Endothelial cell of umbilical vein (primary cell): ENCODE results near the gene FOXP1. TPM values are rescaled to one million over a fixed set of nuclear protein-coding genes. Genes with fewer than 3 reads are reported as not detected.
A peak's percentile ranks its signal among the peaks of the same experiment; 100 is the strongest.

Source experiments
- BruUV-seq: library from RNA; stranded (reverse); fragments of 400-500 nt; replicated peaks from 2 replicates; lab custom pipeline; 2021; lab: Mats Ljungman, UMichigan
- CTCF ChIA-PET: fragments of 300-600, 350-600 bp; sonication (Branson Sonifier 250); formaldehyde crosslinking; loops from one replicate; lab custom pipeline; 2021; ENCODE audit warnings: antibody characterized with exemption, inconsistent platforms; lab: Charles Lee
- POLR2A ChIA-PET: fragments of 300-600, 350-600 bp; sonication (Branson Sonifier 250); formaldehyde crosslinking; loops from one replicate; lab custom pipeline; 2021; ENCODE audit warnings: antibody characterized with exemption, inconsistent platforms; lab: Charles Lee
- DNase-seq: peaks from one replicate; pipeline ENCODE4 v3.0.0-alpha.2; 2011; ENCODE audit warnings: low read depth, low spot score
- FAIRE-seq: peaks from 2 replicates; lab custom pipeline; 2011; peaks lifted over from hg19 to GRCh38; lab: Jason Lieb, UNC
- H2AFZ ChIP-seq: 2 replicates; pipeline ENCODE4 v1.6.0; 2012; ENCODE audit warnings: low read depth, low read length, control low read depth, inconsistent platforms
- H3K27ac ChIP-seq: 2 replicates; pipeline ENCODE4 v1.5.1; 2011; ENCODE audit warnings: low read depth, mild to moderate bottlenecking, control low read depth, low read length, moderate library complexity; ENCODE audit not compliant: insufficient read depth
- H3K27me3 ChIP-seq, 2 experiments: 2 replicates each; pipeline versions ENCODE4 v1.6.0 to v1.6.1; 2011; ENCODE audit warnings: low read length in 2 of 2, mixed read lengths in 1 of 2; ENCODE audit not compliant: control insufficient read depth in 2 of 2, insufficient read depth in 2 of 2
- H3K36me3 ChIP-seq, 2 experiments: 2 replicates in 1 of 2; 3 replicates in 1 of 2; pipeline ENCODE4 v1.5.1; 2011; ENCODE audit warnings: low read length in 2 of 2, mild to moderate bottlenecking in 1 of 2, moderate library complexity in 1 of 2; ENCODE audit not compliant: control insufficient read depth in 2 of 2, insufficient read depth in 2 of 2; ENCODE audit errors: extremely low read depth in 1 of 2
- H3K4me1 ChIP-seq: 3 replicates; pipeline ENCODE4 v1.5.1; 2011; ENCODE audit warnings: mild to moderate bottlenecking, low read length; ENCODE audit not compliant: control insufficient read depth, insufficient read depth; ENCODE audit errors: extremely low read depth
- H3K4me2 ChIP-seq: 2 replicates; pipeline ENCODE4 v1.6.1; 2011; ENCODE audit warnings: low read length, control low read depth, mixed read lengths; ENCODE audit not compliant: insufficient read depth
- H3K4me3 ChIP-seq, 3 experiments: fragments of 200-600 bp in 1 of 3; sonication (generic), shearing (Covaris generic) in 1 of 3; replicated peaks in 1 of 3; 2 replicates each; pipeline ENCODE4 v1.5.1; 2011 to 2016; ENCODE audit warnings: control low read depth in 3 of 3, low read length in 3 of 3, mild to moderate bottlenecking in 2 of 3, inconsistent platforms in 1 of 3, low read depth in 1 of 3, moderate library complexity in 1 of 3; ENCODE audit not compliant: insufficient read depth in 1 of 3
- H3K79me2 ChIP-seq: 2 replicates; pipeline ENCODE4 v1.6.0; 2012; ENCODE audit warnings: low read length, inconsistent platforms; ENCODE audit not compliant: control insufficient read depth, insufficient read depth
- H3K9ac ChIP-seq: replicated peaks from 2 replicates; pipeline ENCODE3; 2011; ENCODE audit warnings: low read length, control low read depth; ENCODE audit not compliant: insufficient read depth; ENCODE audit errors: extremely low read depth
- H3K9me1 ChIP-seq: replicated peaks from 3 replicates; pipeline ENCODE4 v1.6.0; 2011; ENCODE audit warnings: mild to moderate bottlenecking, low read length; ENCODE audit not compliant: control insufficient read depth, insufficient read depth; ENCODE audit errors: extremely low read depth
- H3K9me3 ChIP-seq: replicated peaks from 2 replicates; pipeline ENCODE4 v1.5.1; 2012; ENCODE audit warnings: low read length, inconsistent platforms; ENCODE audit not compliant: control insufficient read depth, insufficient read depth
- H4K20me1 ChIP-seq: replicated peaks from 2 replicates; pipeline ENCODE3; 2011; ENCODE audit warnings: mild to moderate bottlenecking, low read length; ENCODE audit not compliant: control insufficient read depth, insufficient read depth; ENCODE audit errors: extremely low read depth
- EZH2 ChIP-seq: IDR thresholded peaks from 2 replicates; pipeline ENCODE4 v1.6.1; 2012; ENCODE audit warnings: borderline replicate concordance, low read depth, mild to moderate bottlenecking, moderate library complexity, low read length, inconsistent platforms; ENCODE audit not compliant: severe bottlenecking
- FOS ChIP-seq: IDR thresholded peaks from 2 replicates; pipeline ENCODE4 v1.6.1; 2011; ENCODE audit warnings: mild to moderate bottlenecking, low read length, moderate library complexity, borderline replicate concordance; ENCODE audit not compliant: insufficient read depth
- GATA2 ChIP-seq: IDR thresholded peaks from 2 replicates; pipeline ENCODE4 v1.7.0; 2011; ENCODE audit warnings: low read depth, mild to moderate bottlenecking, moderate library complexity, mixed read lengths, low read length; ENCODE audit not compliant: insufficient read length, insufficient read depth
- JUN ChIP-seq: IDR thresholded peaks from 2 replicates; pipeline ENCODE4 v1.6.1; 2011; ENCODE audit warnings: borderline replicate concordance, low read depth; ENCODE audit not compliant: insufficient read length, insufficient read depth
- MYC ChIP-seq: IDR thresholded peaks from one replicate; pipeline ENCODE4 v1.6.1; 2011; ENCODE audit warnings: mild to moderate bottlenecking, low read depth, low read length
- POLR2A ChIP-seq: IDR thresholded peaks from 2 replicates; pipeline ENCODE4 v1.6.1; 2012; ENCODE audit warnings: low read depth, mild to moderate bottlenecking, control low read depth, low read length
- POLR2AphosphoS5 ChIP-seq: IDR thresholded peaks from 2 replicates; pipeline ENCODE4 v1.6.1; 2012; ENCODE audit warnings: low read depth, mild to moderate bottlenecking, control low read depth, low read length, moderate library complexity; ENCODE audit not compliant: insufficient read depth
- dilution Hi-C: fragments of 300-500 bp; cut with MboI; formaldehyde crosslinking; loops from one replicate; pipeline ENCODE4 v1.15.0; 2019; ENCODE audit warnings: low sequenced_read_pairs; ENCODE audit not compliant: extremely low pct_ligation_motif_present
- intact Hi-C: fragments of 100-400 bp; cut with micrococcal nuclease; formaldehyde crosslinking; loops from one replicate; pipeline ENCODE4 v1.10.0; 2022
- polyA plus RNA-seq, 4 experiments: library from polyadenylated mRNA; depleted of rRNA in 3 of 4; stranded (reverse) in 3 of 4; unstranded in 1 of 4; fragments of >200 nt; gene quantifications; 2 replicates each; pipeline versions ENCODE4 v1.2.1 to v1.2.3, GENCODE V29; 2011 to 2012; ENCODE audit warnings: missing spikeins in 1 of 4
- total RNA-seq: library from RNA; stranded (reverse); gene quantifications from 2 replicates; pipeline ENCODE4 v1.2.3, GENCODE V29; 2021
- TF ChIP-seq, protein P1 (sequence below): IDR thresholded peaks from 2 replicates; pipeline ENCODE4 v1.6.1; 2011; ENCODE audit not compliant: insufficient read depth, insufficient read length
- TF ChIP-seq, protein P2 (sequence below), 2 donors: IDR thresholded peaks; 1 replicate in 1 of 2; 2 replicates in 1 of 2; pipeline ENCODE4 v1.5.1; 2011; ENCODE audit warnings: low read length in 2 of 2, mild to moderate bottlenecking in 2 of 2, moderate library complexity in 2 of 2, control low read depth in 1 of 2, inconsistent platforms in 1 of 2, low read depth in 1 of 2; ENCODE audit not compliant: insufficient read depth in 1 of 2; ENCODE audit errors: extremely low read depth in 1 of 2

FOXP1 gene
- total and polyA plus RNA-seq, 2 donors (not counting 3 experiments of a cell fraction or from before 2014, with no cell fraction given), result 41.0 to 107 TPM

DNA sequence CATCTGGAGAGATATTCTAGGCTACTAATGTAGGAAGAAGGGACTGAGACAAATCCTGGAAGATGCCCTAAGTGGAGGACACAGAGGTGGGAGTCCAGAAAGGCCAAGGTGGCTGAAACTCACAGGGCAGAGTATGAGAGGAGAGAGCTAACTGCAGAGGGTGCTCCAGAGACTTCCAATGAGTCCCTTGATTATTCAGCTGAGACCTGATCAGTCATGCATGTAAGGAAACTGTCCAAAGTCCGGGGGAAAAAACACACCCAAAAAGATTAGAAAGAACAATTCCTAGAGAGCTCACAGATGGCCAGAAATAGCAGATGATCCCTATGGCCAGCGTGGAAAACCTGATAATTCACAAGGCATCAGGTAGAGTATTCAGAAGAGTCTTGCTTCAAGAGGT lies 18.7 kb upstream of the FOXP1 start:
- Histone ChIP-seq H3K9me3 (no peaks in the 10 kb centered on the region), H3K27ac (peak overlapping the region; percentile 20), H3K9ac (no peak overlapping the region), H3K9me1 (no peaks in the 10 kb centered on the region), H3K4me2 (no peak overlapping the region), H3K36me3 (no peaks in the 10 kb centered on the region), H3K27me3 (no peaks in the 10 kb centered on the region), H4K20me1 (no peaks in the 10 kb centered on the region), H2AFZ (no peak overlapping the region), H3K79me2 (no peaks in the 10 kb centered on the region), H3K4me1 (peaks cover 7% of the 10 kb centered on the region), H3K4me3 (no peak overlapping the region)
- BruUV-seq, result no TSS peak
- POLR2A ChIA-PET, result no interaction called here
- intact Hi-C loops (no loop called here), dilution Hi-C loops (no loop called here)
- DNase-seq (no peak), FAIRE-seq (no peak)
- TF ChIP-seq FOS (no peak), POLR2AphosphoS5 (no peak), EZH2 (no peak), MYC (no peak), GATA2 (no peak), JUN (no peak), POLR2A (no peak)
- TF ChIP-seq, protein P1, sequence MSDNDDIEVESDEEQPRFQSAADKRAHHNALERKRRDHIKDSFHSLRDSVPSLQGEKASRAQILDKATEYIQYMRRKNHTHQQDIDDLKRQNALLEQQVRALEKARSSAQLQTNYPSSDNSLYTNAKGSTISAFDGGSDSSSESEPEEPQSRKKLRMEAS, result no peak
- TF ChIP-seq, protein P2, sequence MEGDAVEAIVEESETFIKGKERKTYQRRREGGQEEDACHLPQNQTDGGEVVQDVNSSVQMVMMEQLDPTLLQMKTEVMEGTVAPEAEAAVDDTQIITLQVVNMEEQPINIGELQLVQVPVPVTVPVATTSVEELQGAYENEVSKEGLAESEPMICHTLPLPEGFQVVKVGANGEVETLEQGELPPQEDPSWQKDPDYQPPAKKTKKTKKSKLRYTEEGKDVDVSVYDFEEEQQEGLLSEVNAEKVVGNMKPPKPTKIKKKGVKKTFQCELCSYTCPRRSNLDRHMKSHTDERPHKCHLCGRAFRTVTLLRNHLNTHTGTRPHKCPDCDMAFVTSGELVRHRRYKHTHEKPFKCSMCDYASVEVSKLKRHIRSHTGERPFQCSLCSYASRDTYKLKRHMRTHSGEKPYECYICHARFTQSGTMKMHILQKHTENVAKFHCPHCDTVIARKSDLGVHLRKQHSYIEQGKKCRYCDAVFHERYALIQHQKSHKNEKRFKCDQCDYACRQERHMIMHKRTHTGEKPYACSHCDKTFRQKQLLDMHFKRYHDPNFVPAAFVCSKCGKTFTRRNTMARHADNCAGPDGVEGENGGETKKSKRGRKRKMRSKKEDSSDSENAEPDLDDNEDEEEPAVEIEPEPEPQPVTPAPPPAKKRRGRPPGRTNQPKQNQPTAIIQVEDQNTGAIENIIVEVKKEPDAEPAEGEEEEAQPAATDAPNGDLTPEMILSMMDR (IDR thresholded peaks at IDR 0.05; ENCODE audit: extremely low read depth in 1 of 2, insufficient read depth in 1 of 2, low read depth in 1 of 2, low read length in 2 of 2), result no peak
- CTCF ChIA-PET, result interaction anchor here (0.6 to 1.6 kb wide), 7 partner anchors 12 to 1052 kb away, joined by 3 to 5 read pairs (median 3); no protein-coding TSS in a partner anchor
